ENCODE results near the gene ANKRD9. TPM values are rescaled to one million over a fixed set of nuclear protein-coding genes. Genes with fewer than 3 reads are reported as not detected.

Gene ANKRD9
- total RNA-seq, 1 donor from 2014 or later, result 34.6 TPM

DNA sequence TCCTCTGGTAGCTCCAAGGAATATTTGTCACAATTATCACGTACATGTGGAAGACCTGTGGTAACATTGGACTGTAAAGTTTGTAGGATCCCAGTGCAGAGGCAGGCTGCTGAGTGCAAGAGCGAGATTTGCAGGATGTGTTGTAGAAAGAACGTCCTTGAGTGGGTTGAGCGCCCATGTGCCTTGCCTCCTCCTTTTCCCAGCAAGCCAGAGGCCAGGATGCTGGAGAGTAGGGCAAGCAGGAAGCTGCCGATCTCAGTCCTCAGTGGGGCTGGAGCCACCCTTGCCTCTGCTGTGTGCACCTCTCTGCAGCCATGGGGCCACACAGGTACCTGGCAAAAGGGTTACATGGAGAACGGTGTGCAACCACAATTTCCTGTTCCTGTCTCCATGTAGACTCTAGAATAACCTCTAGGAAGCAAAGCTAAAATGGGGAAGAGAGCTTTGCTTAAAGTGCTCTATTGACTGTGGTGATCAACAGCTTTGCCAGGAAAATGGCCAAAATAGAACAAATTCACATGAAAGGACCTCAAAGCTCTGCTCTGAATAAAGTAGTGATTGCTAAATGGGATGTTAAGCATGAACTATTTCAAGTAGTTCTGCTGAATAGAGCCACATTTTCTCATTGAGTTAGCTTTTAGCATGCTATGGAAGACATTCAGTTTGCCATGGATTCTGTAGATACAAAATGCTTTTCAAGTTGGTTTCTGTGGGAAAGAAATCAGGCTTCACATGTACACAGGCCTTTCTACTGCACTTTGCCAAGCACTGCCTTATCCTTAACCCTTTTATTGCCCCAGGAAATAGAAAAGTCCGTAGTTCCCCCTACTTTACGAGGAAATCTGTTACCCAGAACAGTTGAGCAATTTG lies 37.4 kb downstream of the ANKRD9 start:
- Histone ChIP-seq H3K36me3 (no peaks in the 10 kb centered on the region), H3K4me1 (peaks cover 6% of the 10 kb centered on the region), H3K9me3 (no peaks in the 10 kb centered on the region), H3K27ac (no peak overlapping the region), H3K27me3 (no peaks in the 10 kb centered on the region), H3K4me3 (no peak overlapping the region)
- DNase-seq (ENCODE audit: extremely low spot score in 2 of 2), result no peak
- no peak for TF ChIP-seq POLR2A (IDR thresholded peaks at IDR 0.05)
- intact Hi-C loops (cut with DNase I), result no loop called here

DNA sequence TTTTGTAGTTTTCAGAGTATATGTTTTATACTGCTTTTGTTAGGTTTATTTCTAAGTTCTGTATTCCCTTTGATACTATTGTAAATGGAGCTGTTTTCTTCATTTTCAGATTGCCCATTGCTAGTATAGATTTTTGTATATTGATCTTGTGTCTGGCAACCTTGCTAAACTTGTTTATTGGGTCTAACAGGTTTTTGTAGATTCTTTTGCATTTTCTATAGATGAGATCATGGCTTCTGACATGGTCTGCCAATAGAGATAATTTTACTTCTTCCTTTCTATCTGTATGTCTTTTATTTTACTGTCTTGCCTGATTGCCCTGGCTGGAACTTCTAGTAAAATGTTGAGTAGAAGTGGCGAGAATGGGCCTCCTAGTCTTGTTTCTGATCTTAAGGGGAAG lies 40.3 kb downstream of the ANKRD9 start:
- peaks cover 6% of the 10 kb centered on the region for H3K4me1 ChIP-seq
- no peaks in the 10 kb centered on the region for H3K9me3 ChIP-seq
- TF ChIP-seq POLR2A (IDR thresholded peaks at IDR 0.05) (no peak), POLR2AphosphoS5 (IDR thresholded peaks at IDR 0.05; ENCODE audit: insufficient read depth in 1 of 2, low read depth in 1 of 2) (no peak)
- TF ChIP-seq, protein P1, sequence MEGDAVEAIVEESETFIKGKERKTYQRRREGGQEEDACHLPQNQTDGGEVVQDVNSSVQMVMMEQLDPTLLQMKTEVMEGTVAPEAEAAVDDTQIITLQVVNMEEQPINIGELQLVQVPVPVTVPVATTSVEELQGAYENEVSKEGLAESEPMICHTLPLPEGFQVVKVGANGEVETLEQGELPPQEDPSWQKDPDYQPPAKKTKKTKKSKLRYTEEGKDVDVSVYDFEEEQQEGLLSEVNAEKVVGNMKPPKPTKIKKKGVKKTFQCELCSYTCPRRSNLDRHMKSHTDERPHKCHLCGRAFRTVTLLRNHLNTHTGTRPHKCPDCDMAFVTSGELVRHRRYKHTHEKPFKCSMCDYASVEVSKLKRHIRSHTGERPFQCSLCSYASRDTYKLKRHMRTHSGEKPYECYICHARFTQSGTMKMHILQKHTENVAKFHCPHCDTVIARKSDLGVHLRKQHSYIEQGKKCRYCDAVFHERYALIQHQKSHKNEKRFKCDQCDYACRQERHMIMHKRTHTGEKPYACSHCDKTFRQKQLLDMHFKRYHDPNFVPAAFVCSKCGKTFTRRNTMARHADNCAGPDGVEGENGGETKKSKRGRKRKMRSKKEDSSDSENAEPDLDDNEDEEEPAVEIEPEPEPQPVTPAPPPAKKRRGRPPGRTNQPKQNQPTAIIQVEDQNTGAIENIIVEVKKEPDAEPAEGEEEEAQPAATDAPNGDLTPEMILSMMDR (IDR thresholded peaks at IDR 0.05), result no peak
- intact Hi-C loops (cut with DNase I), result no loop called here
- peaks cover 0 to 11% of the 10 kb centered on the region in 2 donors for H3K36me3 ChIP-seq
- H3K27me3 ChIP-seq, result no peaks in the 10 kb centered on the region
- no peak for DNase-seq (ENCODE audit: extremely low spot score in 2 of 2)
- H3K4me3 ChIP-seq, result no peak overlapping the region
- H3K27ac ChIP-seq, result no peak overlapping the region

DNA sequence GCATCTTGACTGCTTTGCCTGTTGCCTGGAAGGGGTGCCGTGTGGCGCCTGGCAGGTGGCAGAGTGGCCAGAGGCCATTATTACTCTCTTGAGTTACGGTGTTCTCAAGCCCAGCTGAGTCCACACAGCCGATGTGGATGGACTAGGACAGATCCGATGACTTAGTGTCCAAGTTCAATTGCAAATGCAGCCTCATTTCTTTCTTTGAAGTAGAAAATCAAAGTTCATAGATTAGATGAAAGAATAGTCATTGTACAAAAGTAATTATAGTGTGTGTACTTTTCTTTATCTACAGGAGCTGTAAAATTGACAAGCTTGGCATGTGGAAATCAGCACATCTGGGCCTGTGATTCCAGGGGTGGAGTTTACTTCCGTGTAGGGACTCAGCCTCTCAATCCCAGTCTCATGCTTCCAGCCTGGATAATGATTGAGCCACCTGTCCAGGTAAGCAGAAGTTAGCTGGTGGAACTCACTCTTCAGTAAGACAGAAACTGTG lies 44.7 kb downstream of the ANKRD9 start:
- Histone ChIP-seq H3K9me3 (no peaks in the 10 kb centered on the region), H3K4me3 (no peak overlapping the region), H3K36me3 (peaks cover 0 to 13% of the 10 kb centered on the region in 2 donors), H3K4me1 (no peaks in the 10 kb centered on the region), H3K27ac (no peak overlapping the region), H3K27me3 (no peaks in the 10 kb centered on the region)
- TF ChIP-seq, protein P1 (IDR thresholded peaks at IDR 0.05), result no peak
- TF ChIP-seq POLR2A (IDR thresholded peaks at IDR 0.05), result no peak
- no peak for TF ChIP-seq POLR2AphosphoS5 (IDR thresholded peaks at IDR 0.05; ENCODE audit: insufficient read depth in 1 of 2, low read depth in 1 of 2)
- intact Hi-C loops (cut with DNase I), result no loop called here
- no peak for DNase-seq (ENCODE audit: extremely low spot score in 2 of 2)

DNA sequence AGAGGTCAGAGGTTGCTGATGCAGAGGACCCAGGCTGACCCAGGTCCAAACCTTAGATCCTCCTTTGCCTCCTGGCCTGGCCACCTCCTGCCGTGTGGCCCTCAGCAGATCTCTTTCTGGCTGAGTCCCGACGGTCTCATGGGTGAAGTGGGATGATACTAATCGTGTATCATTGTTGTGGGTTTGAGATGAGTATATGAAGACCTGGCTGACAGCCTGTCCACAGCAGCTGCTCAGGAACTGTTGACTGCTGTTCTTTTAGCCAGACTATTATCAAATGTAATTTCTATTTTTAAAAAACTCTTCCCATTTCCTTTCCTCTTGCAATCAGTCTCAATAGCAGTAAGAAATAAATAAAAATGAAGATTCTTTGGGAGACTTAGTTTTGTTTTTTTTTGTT lies 45.6 kb downstream of the ANKRD9 start:
- Histone ChIP-seq H3K4me1 (no peaks in the 10 kb centered on the region), H3K36me3 (peaks cover 0 to 17% of the 10 kb centered on the region in 2 donors)

DNA sequence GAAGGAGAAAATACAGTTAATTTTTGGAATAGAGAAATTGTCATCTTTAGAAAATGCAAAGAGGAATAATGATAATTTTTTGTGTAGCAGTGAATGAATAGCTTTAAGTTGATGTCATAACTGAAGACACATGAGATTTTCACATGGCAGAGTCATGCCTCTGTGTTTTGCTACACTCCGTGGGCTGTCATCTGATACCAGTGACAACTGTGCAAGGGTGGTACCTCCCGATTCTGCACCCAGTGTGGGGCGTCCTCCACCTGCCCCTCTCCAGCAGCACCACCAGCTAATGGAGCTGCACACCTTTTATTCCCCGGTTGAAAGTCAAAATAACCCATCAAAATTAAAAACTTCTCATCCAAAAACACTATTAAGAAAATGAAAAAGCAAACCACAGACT lies 47.2 kb downstream of the ANKRD9 start:
- intact Hi-C loops (cut with DNase I), result no loop called here
- Histone ChIP-seq H3K4me3 (no peak overlapping the region), H3K36me3 (peaks cover 0 to 17% of the 10 kb centered on the region in 2 donors), H3K27ac (no peak overlapping the region), H3K9me3 (no peaks in the 10 kb centered on the region), H3K27me3 (no peaks in the 10 kb centered on the region), H3K4me1 (no peaks in the 10 kb centered on the region)
- no peak for DNase-seq (ENCODE audit: extremely low spot score in 2 of 2)
- TF ChIP-seq, protein P1 (IDR thresholded peaks at IDR 0.05), result no peak
- TF ChIP-seq POLR2A (IDR thresholded peaks at IDR 0.05) (no peak), POLR2AphosphoS5 (IDR thresholded peaks at IDR 0.05; ENCODE audit: insufficient read depth in 1 of 2, low read depth in 1 of 2) (no peak)

More for the DNA sequence above, 45.6 kb downstream of the ANKRD9 start:
- no peak for TF ChIP-seq POLR2AphosphoS5 (IDR thresholded peaks at IDR 0.05; ENCODE audit: insufficient read depth in 1 of 2, low read depth in 1 of 2)
- TF ChIP-seq, protein P1 (IDR thresholded peaks at IDR 0.05), result no peak
- no peak for TF ChIP-seq POLR2A (IDR thresholded peaks at IDR 0.05)
- no peaks in the 10 kb centered on the region for H3K27me3 ChIP-seq
- DNase-seq (ENCODE audit: extremely low spot score in 2 of 2), result no peak
- intact Hi-C loops (cut with DNase I), result no loop called here
- H3K9me3 ChIP-seq, result no peaks in the 10 kb centered on the region
- no peak overlapping the region for H3K27ac ChIP-seq
- H3K4me3 ChIP-seq, result no peak overlapping the region
